HG02852 (cell line): ENCODE data around the gene GCHFR.

Source experiments
- ATAC-seq: cut with Tn5 transposase; IDR thresholded peaks from one replicate; pipeline ENCODE4 v1.9.1; 2021; ENCODE audit warnings: mild to moderate bottlenecking, moderate library complexity; ENCODE audit not compliant: unreplicated experiment

The GCHFR gene

GRCh38 chr15:40808861-40809450 is 45.1 kb downstream of the GCHFR start:
- ATAC-seq: no peak

DNA sequence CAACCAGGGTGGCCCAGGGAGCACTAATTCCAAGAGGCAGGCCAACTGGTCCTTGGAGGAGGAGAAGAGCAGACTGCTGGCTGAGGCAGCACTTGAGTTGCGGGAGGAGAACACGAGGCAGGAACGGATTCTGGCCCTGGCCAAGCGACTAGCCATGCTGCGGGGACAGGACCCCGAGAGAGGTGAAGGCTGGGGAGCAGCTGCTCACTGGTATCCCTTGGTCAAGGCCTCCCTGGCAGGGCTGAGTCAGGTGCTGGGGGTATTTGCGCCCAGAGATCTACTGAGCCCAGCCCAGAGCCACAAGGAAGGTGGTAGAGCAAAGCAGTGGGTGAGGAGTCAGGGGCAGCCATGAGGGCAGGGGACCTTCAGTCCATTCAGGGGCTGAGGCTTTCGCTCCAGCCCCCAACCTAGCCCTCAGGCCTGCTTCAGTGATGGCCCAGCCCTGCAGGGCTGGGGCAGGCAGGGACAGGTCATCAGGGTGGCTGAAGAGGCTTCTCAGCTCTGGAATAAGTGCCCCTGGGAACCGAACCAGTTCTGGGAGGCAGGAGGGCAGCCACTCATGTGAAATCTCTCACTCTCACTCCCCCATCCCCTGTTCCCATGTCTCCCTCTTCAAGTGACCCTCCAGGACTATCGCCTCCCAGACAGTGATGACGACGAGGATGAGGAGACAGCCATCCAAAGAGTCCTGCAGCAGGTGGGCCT is 49.0 kb downstream of the GCHFR start:
- no peak for ATAC-seq

- ATAC-seq: no peak
These were observed 51.3 kb downstream of the GCHFR start for GRCh38 chr15:40815042-40815698.
